Measurements from ENCODE around the gene XCL2. TPM values are rescaled to one million over a fixed set of nuclear protein-coding genes. Genes with fewer than 3 reads are reported as not detected.

XCL2 gene
- total RNA-seq, 1 donor from 2014 or later: not detected

GRCh38 chr1:168498159-168498631, 45.6 kb downstream of the XCL2 start:
- TF ChIP-seq CTCF (IDR thresholded peaks at IDR 0.05; ENCODE audit: unreplicated experiment): no peak
- DNase-seq (ENCODE audit: low spot score in 2 of 2, unreplicated experiment in 2 of 2): no peak
- no peaks in the 10 kb centered on the region for H3K27me3 Mint-ChIP-seq (ENCODE audit: low read depth)
- no peak overlapping the region for H3K4me3 Mint-ChIP-seq
- H3K4me1 Mint-ChIP-seq: peaks cover 35% of the 10 kb centered on the region
- H3K27ac Mint-ChIP-seq: peak overlapping the region; percentile 91
- H3K9me3 Mint-ChIP-seq: peaks cover 5% of the 10 kb centered on the region
- peaks cover 3% of the 10 kb centered on the region for H3K36me3 Mint-ChIP-seq

DNA sequence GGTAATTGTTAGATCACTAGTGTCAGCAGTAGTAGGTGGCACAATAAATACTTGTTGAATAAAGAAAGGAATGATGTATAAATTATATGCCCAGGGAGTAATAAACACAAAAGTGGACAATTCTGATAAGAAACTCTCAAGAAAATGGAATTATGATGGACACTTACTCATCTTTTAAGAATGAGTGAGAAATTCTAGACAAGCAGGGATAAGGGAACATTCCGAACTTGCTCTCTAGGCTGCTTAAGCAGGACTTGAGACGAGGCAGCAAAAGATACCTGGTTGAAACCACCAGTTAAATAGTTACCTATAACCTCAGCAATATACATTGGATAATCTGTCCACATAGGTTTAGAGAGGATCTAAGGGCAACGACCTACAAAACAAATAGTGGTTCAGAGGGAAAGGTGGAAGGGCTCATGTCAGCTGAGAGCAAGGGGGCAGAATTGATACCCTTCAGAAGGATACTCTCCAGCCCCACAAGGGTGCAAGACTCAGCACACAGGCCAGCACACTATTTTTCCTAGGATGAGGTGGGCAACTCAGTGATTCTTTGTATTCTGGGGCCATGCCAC, 46.3 kb downstream of the XCL2 start:
- DNase-seq (ENCODE audit: low spot score in 2 of 2, unreplicated experiment in 2 of 2): no peak
- H3K27me3 Mint-ChIP-seq (ENCODE audit: low read depth): no peaks in the 10 kb centered on the region
- peaks cover 5% of the 10 kb centered on the region for H3K9me3 Mint-ChIP-seq
- peak overlapping the region; percentile 91 for H3K27ac Mint-ChIP-seq
- peaks cover 35% of the 10 kb centered on the region for H3K4me1 Mint-ChIP-seq
- TF ChIP-seq CTCF (IDR thresholded peaks at IDR 0.05; ENCODE audit: unreplicated experiment): no peak
- peaks cover 3% of the 10 kb centered on the region for H3K36me3 Mint-ChIP-seq
- H3K4me3 Mint-ChIP-seq: no peak overlapping the region

- no peak for DNase-seq (ENCODE audit: low spot score in 2 of 2, unreplicated experiment in 2 of 2)
- Mint-ChIP-seq H3K27ac (no peak overlapping the region), H3K27me3 (ENCODE audit: low read depth) (no peaks in the 10 kb centered on the region), H3K36me3 (peaks cover 2% of the 10 kb centered on the region), H3K4me3 (no peak overlapping the region), H3K4me1 (peaks cover 12% of the 10 kb centered on the region), H3K9me3 (peaks cover 10% of the 10 kb centered on the region)
- no peak for TF ChIP-seq CTCF (IDR thresholded peaks at IDR 0.05; ENCODE audit: unreplicated experiment)
Observed at GRCh38 chr1:168491527-168492164, 52.2 kb downstream of the XCL2 start.

Other genes with a start within 250 kb of the XCL2 start
- 0.16 to 0.23 TPM in 2 of 3 replicates, not detected in the other for gene XCL1, start 32.6 kb upstream of the XCL2 start, total RNA-seq
- 1.1 to 1.6 TPM (median 1.3 TPM) in 3 replicates for gene DPT, start 185.2 kb upstream of the XCL2 start, total RNA-seq

All from mesothelial cell of epicardium (in vitro differentiated cells).